ENCODE measurements around the gene NPFFR1. TPM values are rescaled to one million over a fixed set of nuclear protein-coding genes. Genes with fewer than 3 reads are reported as not detected.

NPFFR1 gene
- total and polyA plus RNA-seq, 10 donors, result under 0.01 to 0.63 (median 0.09) TPM; not detected in 2

DNA sequence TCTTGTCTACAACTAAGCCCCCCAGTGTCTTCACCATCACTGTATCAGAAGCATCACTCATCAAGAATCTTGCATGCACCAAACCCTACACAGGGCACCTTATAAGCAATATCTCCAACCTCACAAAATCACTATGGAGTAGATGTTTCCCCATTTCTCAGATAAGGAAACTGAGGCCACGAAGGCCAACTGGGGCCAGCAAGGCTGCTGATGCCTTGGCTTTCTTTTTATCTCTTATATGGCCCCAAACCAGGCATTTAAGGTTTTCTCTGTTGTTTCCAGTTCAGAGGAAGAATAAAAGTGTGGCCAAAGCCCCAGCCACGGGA, 47.3 kb upstream of the NPFFR1 start:
- Histone ChIP-seq H3K27ac (peak overlapping the region in 6 of 8 donors; percentile 11 to 70 (median 44)), H3K9me3 (peaks cover 0 to 8% (median 0%) of the 10 kb centered on the region in 8 donors), H3K4me1 (peaks cover 17 to 67% (median 35%) of the 10 kb centered on the region in 6 donors), H3K4me3 (no peak overlapping the region), H3K36me3 (no peaks in the 10 kb centered on the region), H3K27me3 (replicated peaks in 1 of 7) (peaks cover 0 to 32% (median 0%) of the 10 kb centered on the region in 7 donors)
- 52 to 72% (median 60%) methylated on average over 2 of the region's 2 CpGs for WGBS, 5 donors
- no peak for DNase-seq
- intact Hi-C loops (cut with DNase I; ENCODE audit: low total_unique reads), result no loop called here
- TF ChIP-seq POLR2AphosphoS5 (IDR thresholded peaks at IDR 0.05) (no peak), CTCF (IDR thresholded peaks at IDR 0.05 in 8 of 11, conservative IDR thresholded peaks at IDR 0.05 in 3 of 11) (no peak), POLR2A (IDR thresholded peaks at IDR 0.05) (no peak)

DNA sequence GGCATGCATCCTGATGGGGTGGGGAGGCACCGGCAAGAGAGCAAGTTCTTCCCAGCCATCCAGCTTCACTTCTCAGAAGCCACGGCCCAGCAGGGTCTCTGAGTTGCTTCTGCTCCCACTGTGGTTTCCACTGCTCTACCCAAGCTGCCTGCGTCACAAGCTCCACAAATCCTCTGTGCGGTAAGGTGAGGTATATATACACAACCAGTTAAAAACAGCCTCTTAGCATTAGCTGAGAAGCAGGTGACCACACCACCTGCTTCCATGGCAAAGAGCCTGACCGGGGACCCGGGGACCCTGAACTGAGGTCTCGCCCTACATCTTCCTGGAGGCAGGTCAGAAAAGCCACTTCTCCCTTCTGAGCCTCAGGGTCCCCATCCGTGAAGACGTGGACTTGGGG, 46.9 kb upstream of the NPFFR1 start:
- TF ChIP-seq CTCF (IDR thresholded peaks at IDR 0.05 in 8 of 11, conservative IDR thresholded peaks at IDR 0.05 in 3 of 11) (no peak), POLR2AphosphoS5 (IDR thresholded peaks at IDR 0.05) (no peak), POLR2A (IDR thresholded peaks at IDR 0.05) (no peak)
- peaks cover 0 to 7% (median 0%) of the 10 kb centered on the region in 8 donors for H3K9me3 ChIP-seq
- peak; percentile 63 for DNase-seq
- WGBS, 5 donors, result 53 to 79% (median 69%) methylated on average over 6 to 9 of the region's 9 CpGs
- peaks cover 0 to 32% (median 0%) of the 10 kb centered on the region in 7 donors for H3K27me3 ChIP-seq (replicated peaks in 1 of 7)
- H3K4me3 ChIP-seq, result no peak overlapping the region
- H3K36me3 ChIP-seq, result no peaks in the 10 kb centered on the region
- peaks cover 17 to 67% (median 34%) of the 10 kb centered on the region in 6 donors for H3K4me1 ChIP-seq
- no peak overlapping the region for H3K27ac ChIP-seq
- intact Hi-C loops (cut with DNase I; ENCODE audit: low total_unique reads), result no loop called here

GRCh38 chr10:70328967-70329366, 45.2 kb upstream of the NPFFR1 start:
- peaks cover 0 to 16% (median 0%) of the 10 kb centered on the region in 7 donors for H3K27me3 ChIP-seq (replicated peaks in 1 of 7)
- 72 to 90% (median 76%) methylated on average over 4 of the region's 4 CpGs for WGBS, 5 donors
- TF ChIP-seq POLR2AphosphoS5 (IDR thresholded peaks at IDR 0.05), result no peak
- TF ChIP-seq CTCF (IDR thresholded peaks at IDR 0.05 in 8 of 11, conservative IDR thresholded peaks at IDR 0.05 in 3 of 11), result no peak
- TF ChIP-seq POLR2A (IDR thresholded peaks at IDR 0.05), result no peak
- intact Hi-C loops (cut with DNase I; ENCODE audit: low total_unique reads), result no loop called here
- no peaks in the 10 kb centered on the region for H3K36me3 ChIP-seq
- no peak for DNase-seq
- peaks cover 0 to 7% (median 0%) of the 10 kb centered on the region in 8 donors for H3K9me3 ChIP-seq
- peaks cover 32 to 73% (median 40%) of the 10 kb centered on the region in 6 donors for H3K4me1 ChIP-seq
- no peak overlapping the region for H3K27ac ChIP-seq
- H3K4me3 ChIP-seq, result no peak overlapping the region

DNA sequence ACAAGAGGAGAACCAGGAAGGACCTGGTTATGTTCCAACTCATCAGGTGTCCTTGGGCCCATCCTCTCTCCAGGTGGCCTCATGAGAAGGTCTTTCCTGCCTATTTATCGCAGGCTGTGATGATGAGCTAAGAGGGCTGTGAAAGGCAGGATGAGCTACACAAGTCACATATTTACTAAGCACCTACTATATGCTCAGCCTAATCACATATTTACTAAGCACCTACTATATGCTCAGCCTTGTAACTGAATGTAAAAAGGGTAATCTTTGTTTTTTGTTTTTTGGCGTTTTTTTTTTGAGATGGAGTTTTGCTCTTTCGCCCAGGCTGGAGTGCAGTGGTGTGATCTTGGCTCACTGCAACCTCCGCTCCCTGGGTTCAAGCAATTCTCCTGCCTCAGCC, 44.2 kb upstream of the NPFFR1 start:
- TF ChIP-seq POLR2AphosphoS5 (IDR thresholded peaks at IDR 0.05) (no peak), POLR2A (IDR thresholded peaks at IDR 0.05) (no peak), CTCF (IDR thresholded peaks at IDR 0.05 in 8 of 11, conservative IDR thresholded peaks at IDR 0.05 in 3 of 11) (no peak)
- Histone ChIP-seq H3K27me3 (replicated peaks in 1 of 7) (peaks cover 0 to 6% (median 0%) of the 10 kb centered on the region in 7 donors), H3K9me3 (peaks cover 0 to under 1% (median 0%) of the 10 kb centered on the region in 8 donors), H3K4me3 (no peak overlapping the region), H3K4me1 (peaks cover 37 to 73% (median 48%) of the 10 kb centered on the region in 6 donors), H3K36me3 (no peaks in the 10 kb centered on the region), H3K27ac (no peak overlapping the region)
- WGBS, 5 donors, result 87 to 92% (median 91%) methylated on average over 4 of the region's 4 CpGs
- no peak for DNase-seq
- intact Hi-C loops (cut with DNase I; ENCODE audit: low total_unique reads), result no loop called here
